Hepatocyte (in vitro differentiated cells): Measurements from ENCODE around the gene HIP1R. TPM values are rescaled to one million over a fixed set of nuclear protein-coding genes. Genes with fewer than 3 reads are reported as not detected.

ENCODE experiments used
- DNase-seq: peaks from one replicate; pipeline ENCODE4 v3.0.0-alpha.2; 2016; ENCODE audit warnings: low spot score
- H2AFZ ChIP-seq: fragments of 200-600 bp; sonication (generic); 2 replicates; pipeline ENCODE4 v1.6.0; 2016; ENCODE audit warnings: antibody characterized with exemption, mild to moderate bottlenecking
- H3K27ac ChIP-seq: fragments of 200-600 bp; sonication (generic); 2 replicates; pipeline ENCODE4 v1.5.1; 2016; ENCODE audit warnings: mild to moderate bottlenecking
- H3K27me3 ChIP-seq: fragments of 200-600 bp; sonication (generic); 2 replicates; pipeline ENCODE4 v1.6.1; 2016
- H3K36me3 ChIP-seq: fragments of 200-600 bp; sonication (generic); replicated peaks from 2 replicates; pipeline ENCODE4 v1.5.1; 2016; ENCODE audit warnings: low read depth; ENCODE audit not compliant: insufficient read depth
- H3K4me1 ChIP-seq: fragments of 200-600 bp; sonication (generic); 2 replicates; pipeline ENCODE4 v1.5.1; 2016; ENCODE audit warnings: mild to moderate bottlenecking, moderate library complexity; ENCODE audit not compliant: insufficient read depth
- H3K4me2 ChIP-seq: fragments of 200-600 bp; sonication (generic); 2 replicates; pipeline ENCODE4 v1.6.0; 2016
- H3K4me3 ChIP-seq: fragments of 200-600 bp; sonication (generic); 2 replicates; pipeline ENCODE4 v1.5.1; 2016; ENCODE audit warnings: mild to moderate bottlenecking
- H3K79me2 ChIP-seq: fragments of 200-600 bp; sonication (generic); 2 replicates; pipeline ENCODE4 v1.6.0; 2017; ENCODE audit warnings: mild to moderate bottlenecking
- H3K9me2 ChIP-seq: fragments of 200-600 bp; sonication (generic); replicated peaks from 2 replicates; pipeline ENCODE4 v1.6.0; 2017; ENCODE audit warnings: mild to moderate bottlenecking; ENCODE audit not compliant: insufficient read depth
- H3K9me3 ChIP-seq: fragments of 200-600 bp; sonication (generic); 2 replicates; pipeline ENCODE4 v1.5.1; 2016; ENCODE audit warnings: low read depth, mild to moderate bottlenecking
- H4K20me1 ChIP-seq: fragments of 200-600 bp; sonication (generic); 2 replicates; pipeline ENCODE4 v1.6.0; 2016; ENCODE audit warnings: mild to moderate bottlenecking; ENCODE audit not compliant: insufficient read depth, poor library complexity, severe bottlenecking
- CTCF ChIP-seq: fragments of 200-600 bp; sonication (generic); IDR thresholded peaks from 2 replicates; pipeline ENCODE4 v1.5.1; 2016; ENCODE audit warnings: antibody characterized with exemption, mild to moderate bottlenecking; ENCODE audit not compliant: poor library complexity
- EZH2 ChIP-seq: fragments of 200-600 bp; sonication (generic); IDR thresholded peaks from 2 replicates; pipeline ENCODE4 v1.6.1; 2016; ENCODE audit warnings: antibody characterized with exemption, mild to moderate bottlenecking, borderline replicate concordance
- EZH2phosphoT487 ChIP-seq: fragments of 200-600 bp; sonication (generic); IDR thresholded peaks from one replicate; pipeline ENCODE4 v1.6.1; 2018; ENCODE audit warnings: antibody characterized with exemption, mild to moderate bottlenecking, low read depth, moderate library complexity; ENCODE audit not compliant: unreplicated experiment, severe bottlenecking
- WGBS: methylation state at CpG from one replicate; pipeline ENCODE4 v1.1.6; 2016; ENCODE audit warnings: low lambda C conversion rate; ENCODE audit errors: missing lambda C conversion rate; 5-methylcytosine and 5-hydroxymethylcytosine counted together
- polyA plus RNA-seq: library from polyadenylated mRNA; unstranded; fragments of >200 nt; fragmentation: Nextera tagmentation; extraction: Ambion mirVana; gene quantifications from 2 replicates; pipeline ENCODE4 v1.2.1, GENCODE V29; 2016
- total RNA-seq: library from RNA; depleted of rRNA; stranded (reverse); fragments of >200 nt; gene quantifications from 2 replicates; pipeline ENCODE4 v1.2.3, GENCODE V29; 2014

HIP1R gene
- total and polyA plus RNA-seq, 2 experiments from 2014 or later, result 31.8 to 44.3 TPM

GRCh38 chr12:122851820-122852219 is 16.6 kb downstream of the HIP1R start:
- H3K4me2 ChIP-seq, result no peak overlapping the region
- H3K9me3 ChIP-seq, result no peaks in the 10 kb centered on the region
- no peaks in the 10 kb centered on the region for H4K20me1 ChIP-seq
- H3K4me1 ChIP-seq, result no peaks in the 10 kb centered on the region
- H3K79me2 ChIP-seq, result peaks cover under 1% of the 10 kb centered on the region
- no peaks in the 10 kb centered on the region for H3K9me2 ChIP-seq
- no peak overlapping the region for H3K4me3 ChIP-seq
- WGBS, result 83% methylated on average over 5 of the region's 5 CpGs
- H3K36me3 ChIP-seq, result no peaks in the 10 kb centered on the region
- H3K27ac ChIP-seq, result no peak overlapping the region
- H3K27me3 ChIP-seq, result no peaks in the 10 kb centered on the region
- no peak for DNase-seq
- H2AFZ ChIP-seq, result no peak overlapping the region
- TF ChIP-seq EZH2phosphoT487 (no peak), CTCF (no peak), EZH2 (no peak)

GRCh38 chr12:122852336-122853275 is 17.3 kb downstream of the HIP1R start:
- Histone ChIP-seq H3K36me3 (no peaks in the 10 kb centered on the region), H2AFZ (no peak overlapping the region), H4K20me1 (no peaks in the 10 kb centered on the region), H3K4me2 (no peak overlapping the region), H3K9me3 (no peaks in the 10 kb centered on the region), H3K27ac (no peak overlapping the region), H3K4me1 (no peaks in the 10 kb centered on the region), H3K27me3 (no peaks in the 10 kb centered on the region), H3K4me3 (no peak overlapping the region), H3K9me2 (no peaks in the 10 kb centered on the region), H3K79me2 (no peaks in the 10 kb centered on the region)
- WGBS, result 71% methylated on average over 17 of the region's 18 CpGs
- TF ChIP-seq CTCF (no peak), EZH2 (no peak), EZH2phosphoT487 (no peak)
- DNase-seq, result no peak

GRCh38 chr12:122853582-122854245 is 18.5 kb downstream of the HIP1R start:
- Histone ChIP-seq H3K27ac (no peak overlapping the region), H3K27me3 (no peaks in the 10 kb centered on the region)

More at GRCh38 chr12:122853582-122854245, 18.5 kb downstream of the HIP1R start:
- Histone ChIP-seq H3K9me3 (no peaks in the 10 kb centered on the region), H3K79me2 (no peaks in the 10 kb centered on the region), H3K4me3 (no peak overlapping the region), H4K20me1 (no peaks in the 10 kb centered on the region), H3K36me3 (no peaks in the 10 kb centered on the region), H2AFZ (no peak overlapping the region), H3K9me2 (no peaks in the 10 kb centered on the region), H3K4me2 (no peak overlapping the region), H3K4me1 (no peaks in the 10 kb centered on the region)
- TF ChIP-seq EZH2phosphoT487, result no peak
- TF ChIP-seq CTCF, result no peak
- TF ChIP-seq EZH2, result no peak
- no peak for DNase-seq
- whole genome bisulfite sequencing, result 94% methylated on average over 16 of the region's 17 CpGs
